Effector memory CD8-positive, alpha-beta T cell (primary cell): ENCODE measurements around the gene NECAB3.

Experiments used
- ATAC-seq: fragments of 150-1000 bp; cut with Tn5 transposase; replicated peaks from 2 replicates; pipeline ENCODE4 v1.10.0; 2021; ENCODE audit warnings: mild to moderate bottlenecking, moderate library complexity
- DNase-seq, 3 experiments: peaks; one replicate each; pipeline ENCODE4 v3.0.0; 2021
- H3K27ac Mint-ChIP-seq, 2 donors: one replicate each; pipeline ENCODE4 v1.8.0; 2022; ENCODE audit warnings: mild to moderate bottlenecking in 2 of 2, mixed read lengths in 2 of 2, moderate library complexity in 2 of 2
- H3K27me3 Mint-ChIP-seq, 2 donors: one replicate each; pipeline ENCODE4 v1.8.0; 2022; ENCODE audit warnings: mixed read lengths in 2 of 2
- H3K36me3 Mint-ChIP-seq: one replicate; pipeline ENCODE4 v1.8.0; 2022; ENCODE audit warnings: mild to moderate bottlenecking, moderate library complexity, mixed read lengths; ENCODE audit not compliant: insufficient read depth
- H3K4me1 Mint-ChIP-seq, 2 donors: one replicate each; pipeline ENCODE4 v1.8.0; 2022; ENCODE audit warnings: low read depth in 2 of 2, mixed read lengths in 2 of 2
- H3K4me3 Mint-ChIP-seq, 2 donors: one replicate each; pipeline ENCODE4 v1.8.0; 2022; ENCODE audit warnings: mild to moderate bottlenecking in 2 of 2, mixed read lengths in 2 of 2, moderate library complexity in 2 of 2
- H3K9me3 Mint-ChIP-seq, 2 donors: one replicate each; pipeline ENCODE4 v1.8.0; 2022; ENCODE audit warnings: mixed read lengths in 2 of 2

NECAB3 gene

GRCh38 chr20:33669873-33670640 lies 4.2 kb downstream of the NECAB3 start:
- peaks cover 10% of the 10 kb centered on the region for H3K36me3 Mint-ChIP-seq
- no peaks in the 10 kb centered on the region for H3K9me3 Mint-ChIP-seq
- peaks cover 36 to 39% of the 10 kb centered on the region in 2 donors for H3K4me1 Mint-ChIP-seq
- no peak for ATAC-seq
- H3K4me3 Mint-ChIP-seq: no peak overlapping the region
- H3K27me3 Mint-ChIP-seq: no peaks in the 10 kb centered on the region
- DNase-seq: no peak
- peak overlapping the region in 1 of 2 donors; percentile 12 for H3K27ac Mint-ChIP-seq

- Mint-ChIP-seq H3K9me3 (no peaks in the 10 kb centered on the region), H3K36me3 (peaks cover 10% of the 10 kb centered on the region), H3K4me1 (peaks cover 41 to 44% of the 10 kb centered on the region in 2 donors), H3K4me3 (no peak overlapping the region), H3K27me3 (no peaks in the 10 kb centered on the region), H3K27ac (no peak overlapping the region)
- no peak for ATAC-seq
- no peak for DNase-seq
Observed at GRCh38 chr20:33669224-33669623, 5.0 kb downstream of the NECAB3 start.

GRCh38 chr20:33668466-33669155 lies 5.6 kb downstream of the NECAB3 start:
- Mint-ChIP-seq H3K4me1 (peaks cover 41 to 42% of the 10 kb centered on the region in 2 donors), H3K27ac (peak overlapping the region in 1 of 2 donors; percentile 82)

DNA sequence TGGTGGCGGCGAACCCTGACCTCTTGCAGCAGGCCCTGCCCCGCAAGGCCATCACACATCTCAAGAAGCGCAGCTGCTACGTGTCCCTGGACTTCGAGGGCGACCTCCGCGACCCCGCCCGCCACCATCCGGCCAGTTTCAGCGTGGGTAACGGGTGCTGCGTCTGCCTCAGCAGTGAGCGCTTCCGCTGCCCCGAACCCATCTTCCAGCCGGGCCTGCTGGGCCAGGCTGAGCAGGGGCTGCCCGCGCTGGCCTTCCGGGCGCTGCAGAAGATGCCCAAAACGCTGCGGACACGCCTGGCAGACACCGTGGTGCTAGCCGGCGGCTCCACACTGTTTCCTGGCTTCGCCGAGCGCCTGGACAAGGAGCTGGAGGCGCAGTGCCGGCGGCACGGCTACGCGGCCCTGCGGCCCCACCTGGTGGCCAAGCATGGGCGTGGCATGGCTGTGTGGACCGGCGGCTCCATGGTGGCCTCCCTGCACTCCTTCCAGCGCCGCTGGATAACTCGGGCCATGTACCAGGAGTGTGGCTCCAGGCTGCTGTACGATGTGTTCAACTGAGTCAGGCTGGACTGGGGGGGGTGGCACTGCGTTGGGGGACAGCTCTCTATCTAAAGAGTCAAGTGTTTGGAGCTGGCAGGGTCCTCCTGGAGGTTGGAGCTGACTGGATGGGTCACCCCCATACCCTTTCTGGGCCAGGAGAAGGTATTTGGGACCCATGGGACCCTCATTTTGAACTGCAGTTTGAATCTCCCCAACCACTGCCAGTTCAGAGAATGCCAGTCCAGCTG lies 6.4 kb downstream of the NECAB3 start:
- DNase-seq (peak; percentile 72 to 82 (median 79)), ATAC-seq (peak; percentile 59)
- Mint-ChIP-seq H3K27me3 (no peaks in the 10 kb centered on the region), H3K9me3 (no peaks in the 10 kb centered on the region), H3K27ac (peak overlapping the region; percentile 82 to 95), H3K36me3 (peaks cover 6% of the 10 kb centered on the region), H3K4me3 (peak overlapping the region; percentile 98 to 100), H3K4me1 (peaks cover 36 to 37% of the 10 kb centered on the region in 2 donors)

More at GRCh38 chr20:33668466-33669155, 5.6 kb downstream of the NECAB3 start:
- Mint-ChIP-seq H3K9me3 (no peaks in the 10 kb centered on the region), H3K36me3 (peaks cover 9% of the 10 kb centered on the region), H3K27me3 (no peaks in the 10 kb centered on the region), H3K4me3 (peak overlapping the region; percentile 98 to 100)
- ATAC-seq (no peak), DNase-seq (no peak)

- Mint-ChIP-seq H3K9me3 (no peaks in the 10 kb centered on the region), H3K36me3 (peaks cover 6% of the 10 kb centered on the region), H3K27ac (peak overlapping the region; percentile 95), H3K4me1 (peaks cover 36 to 38% of the 10 kb centered on the region in 2 donors), H3K4me3 (peak overlapping the region; percentile 98 to 100), H3K27me3 (no peaks in the 10 kb centered on the region)
- ATAC-seq: peak; percentile 25
- peak; percentile 29 to 40 (median 36) for DNase-seq
Observed at GRCh38 chr20:33667245-33667675, 7.0 kb downstream of the NECAB3 start.

DNA sequence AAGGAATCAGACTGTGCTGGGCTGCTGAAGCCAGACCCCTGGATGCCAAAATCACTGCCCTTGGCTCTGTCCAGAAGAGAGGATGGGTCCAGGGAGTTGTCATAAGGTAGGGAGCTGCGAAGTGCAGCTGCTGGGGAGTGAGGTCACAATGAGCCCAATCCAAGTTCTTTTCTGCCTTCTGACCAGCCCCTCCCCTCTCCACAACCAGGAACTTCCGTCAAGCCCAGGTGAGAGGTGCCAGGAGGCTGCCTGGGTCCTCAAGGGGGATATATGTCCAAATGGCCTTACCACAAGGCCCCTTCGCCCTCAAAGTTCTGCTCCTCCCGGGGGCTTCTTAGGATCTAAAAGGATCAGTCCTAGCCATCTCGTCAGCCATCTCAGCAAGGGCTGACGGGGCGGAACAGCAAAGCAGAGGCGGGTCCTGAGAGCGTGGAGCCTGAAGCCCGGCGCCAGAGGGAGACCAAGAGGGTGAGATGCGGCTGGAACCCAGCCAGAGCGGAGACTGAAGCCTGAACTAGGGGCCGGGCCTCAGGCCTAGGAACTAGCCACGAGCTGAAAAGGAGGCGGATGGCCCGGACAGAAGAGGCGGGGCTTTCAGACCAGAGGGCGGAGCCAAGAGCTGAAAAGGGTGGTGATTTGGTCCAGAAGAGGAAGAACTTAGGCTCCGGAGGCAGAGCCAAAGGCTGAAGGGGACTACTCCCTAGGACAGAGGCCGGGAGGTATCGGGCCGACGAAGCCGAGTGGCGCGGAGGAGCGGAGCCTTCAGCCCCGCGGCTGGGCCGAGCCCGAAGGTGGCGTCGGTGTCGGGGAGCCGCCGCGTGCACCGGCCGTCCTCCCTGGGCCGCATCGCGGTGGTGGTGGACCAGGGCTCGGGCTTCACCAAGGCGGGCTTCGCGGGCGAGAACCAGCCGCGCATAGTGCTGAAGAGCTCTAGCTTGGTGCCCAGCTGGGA lies 7.7 kb downstream of the NECAB3 start, which contains the start of gene ACTL10:
Gene ACTL10, plus strand, starts transcription at position 651 of the 952 bp plus-strand sequence. CDS start 555 bp downstream, outside the sequence.
- DNase-seq: peak; percentile 76 to 80 (median 80)
- Mint-ChIP-seq H3K4me3 (peak within 1 kb of the TSS; percentile 98 to 100), H3K9me3 (no peaks in the 10 kb centered on the region), H3K27me3 (no peaks in the 10 kb centered on the region), H3K36me3 (peaks cover 6% of the 10 kb centered on the region), H3K27ac (peak within 1 kb of the TSS; percentile 95), H3K4me1 (peaks cover 32 to 35% of the 10 kb centered on the region in 2 donors)
- ATAC-seq: peak; percentile 52

- ATAC-seq (no peak), DNase-seq (no peak)
- Mint-ChIP-seq H3K36me3 (peaks cover 6% of the 10 kb centered on the region), H3K4me1 (peaks cover 32 to 34% of the 10 kb centered on the region in 2 donors), H3K9me3 (no peaks in the 10 kb centered on the region), H3K27ac (peak overlapping the region; percentile 85 to 91), H3K27me3 (no peaks in the 10 kb centered on the region), H3K4me3 (peak overlapping the region; percentile 71 to 98)
Observed at GRCh38 chr20:33664762-33665144, 9.5 kb downstream of the NECAB3 start.

DNA sequence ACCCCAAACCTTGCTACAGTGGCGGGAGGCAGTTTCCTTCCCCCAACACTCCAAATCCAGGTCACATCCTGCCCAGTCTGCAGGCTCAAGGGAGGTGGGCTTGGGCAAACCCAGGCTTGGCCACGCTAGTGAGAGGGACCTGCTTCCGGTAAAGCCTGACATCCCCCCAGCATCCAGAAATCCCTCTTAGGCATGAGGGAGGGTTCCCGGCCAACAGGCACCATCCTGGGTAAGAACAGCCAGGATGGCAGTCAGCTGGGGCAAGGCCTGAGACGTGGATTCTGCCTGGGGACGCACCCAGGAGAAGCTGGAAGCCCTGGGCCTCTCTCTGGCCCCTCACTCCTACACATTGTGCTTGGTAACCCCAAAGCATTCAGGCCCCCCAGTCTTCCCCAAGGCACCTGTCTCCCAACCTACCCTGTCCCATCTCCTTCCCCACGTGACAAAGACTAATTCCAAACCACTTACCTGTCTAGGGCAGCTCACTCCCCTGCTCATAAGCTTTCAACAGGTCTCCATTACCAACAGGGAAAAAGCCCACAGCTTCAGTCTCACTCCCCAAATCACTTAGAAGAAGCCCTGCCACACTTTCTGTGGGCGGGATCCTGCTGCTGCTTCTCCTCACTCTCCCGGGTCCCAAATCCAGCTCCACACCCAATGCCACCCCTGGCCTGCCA lies 10.0 kb downstream of the NECAB3 start:
- no peak for ATAC-seq
- H3K4me3 Mint-ChIP-seq: peak overlapping the region; percentile 71 to 98
- H3K9me3 Mint-ChIP-seq: no peaks in the 10 kb centered on the region
- no peaks in the 10 kb centered on the region for H3K27me3 Mint-ChIP-seq
- H3K27ac Mint-ChIP-seq: peak overlapping the region; percentile 85 to 91
- peaks cover 6% of the 10 kb centered on the region for H3K36me3 Mint-ChIP-seq
- H3K4me1 Mint-ChIP-seq: peaks cover 32 to 34% of the 10 kb centered on the region in 2 donors
- no peak for DNase-seq

DNA sequence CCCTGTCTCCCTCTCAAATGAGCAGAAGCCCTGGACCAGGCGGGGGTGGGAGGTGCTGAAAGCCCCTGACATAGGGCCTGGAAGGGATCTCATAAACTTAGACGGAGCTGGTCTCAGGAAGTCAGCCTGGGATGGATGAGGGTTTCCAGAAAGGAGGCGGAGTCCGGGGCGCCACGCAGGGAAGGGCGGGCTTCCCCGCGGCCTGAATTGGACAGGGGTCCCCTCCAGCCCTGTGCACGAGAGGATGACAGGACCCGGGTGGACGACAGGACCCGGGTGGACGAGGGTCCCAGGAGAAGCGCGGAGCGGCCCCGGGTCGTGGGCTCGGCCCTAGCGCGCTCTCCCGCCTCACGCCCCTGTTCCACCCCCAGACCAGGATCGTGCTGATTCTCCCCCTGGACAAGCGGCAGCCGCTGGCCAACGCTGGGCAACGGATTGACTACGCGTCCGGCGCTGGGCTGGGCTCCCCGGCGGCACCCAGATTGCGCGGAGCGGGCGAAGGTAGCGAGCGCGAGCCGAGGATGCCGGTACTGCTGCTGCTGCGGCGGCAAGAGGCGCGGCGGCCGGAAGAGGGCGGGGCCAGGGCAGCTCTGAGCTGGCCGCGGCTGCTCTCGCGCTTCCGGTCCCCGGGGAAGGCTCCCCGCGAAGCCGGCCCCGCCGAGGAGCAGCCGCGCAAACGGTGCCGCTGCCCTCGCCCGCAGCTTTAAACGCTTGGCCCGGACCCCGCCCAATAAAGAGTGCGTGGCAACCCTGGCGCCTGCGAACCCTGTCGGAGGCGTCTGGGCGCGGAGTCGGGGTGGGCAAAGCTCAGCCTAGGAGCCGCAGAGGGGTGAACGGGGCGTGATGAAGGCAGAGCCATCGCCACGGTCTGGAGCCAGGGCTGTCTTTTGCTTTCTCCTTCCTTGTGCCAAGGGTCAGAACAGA lies 10.8 kb downstream of the NECAB3 start:
- ATAC-seq: peak; percentile 66
- H3K27ac Mint-ChIP-seq: peak overlapping the region; percentile 85 to 91
- no peaks in the 10 kb centered on the region for H3K27me3 Mint-ChIP-seq
- H3K9me3 Mint-ChIP-seq: no peaks in the 10 kb centered on the region
- H3K4me3 Mint-ChIP-seq: peak overlapping the region; percentile 71 to 98
- peaks cover 6% of the 10 kb centered on the region for H3K36me3 Mint-ChIP-seq
- peak; percentile 75 to 82 (median 77) for DNase-seq
- peaks cover 32% of the 10 kb centered on the region in 2 donors for H3K4me1 Mint-ChIP-seq

GRCh38 chr20:33662172-33662571 lies 12.1 kb downstream of the NECAB3 start, which contains the start of gene C20orf144:
C20orf144 (plus strand) TSS chr20:33662327; CDS start chr20:33662346, 19 bp downstream.
- H3K36me3 Mint-ChIP-seq: peaks cover 6% of the 10 kb centered on the region
- ATAC-seq (no peak), DNase-seq (no peak)
- peaks cover 25 to 26% of the 10 kb centered on the region in 2 donors for H3K4me1 Mint-ChIP-seq
- H3K9me3 Mint-ChIP-seq: no peaks in the 10 kb centered on the region
- peak within 1 kb of the TSS; percentile 71 to 98 for H3K4me3 Mint-ChIP-seq
- no peaks in the 10 kb centered on the region for H3K27me3 Mint-ChIP-seq
- H3K27ac Mint-ChIP-seq: peak within 1 kb of the TSS; percentile 85 to 91

GRCh38 chr20:33660685-33661058 lies 13.6 kb downstream of the NECAB3 start:
- Mint-ChIP-seq H3K27ac (peak overlapping the region in 1 of 2 donors; percentile 41), H3K36me3 (no peaks in the 10 kb centered on the region), H3K4me1 (peaks cover 15 to 21% of the 10 kb centered on the region in 2 donors), H3K9me3 (no peaks in the 10 kb centered on the region), H3K27me3 (no peaks in the 10 kb centered on the region), H3K4me3 (no peak overlapping the region)
- ATAC-seq (no peak), DNase-seq (no peak)
